ENCODE results near the gene MCOLN2.
"Not testable (repeated sequence)": the region's sequence is repeated elsewhere in the genome, so short reads cannot be mapped to it uniquely, and the experiment has no call there.

The MCOLN2 gene

DNA sequence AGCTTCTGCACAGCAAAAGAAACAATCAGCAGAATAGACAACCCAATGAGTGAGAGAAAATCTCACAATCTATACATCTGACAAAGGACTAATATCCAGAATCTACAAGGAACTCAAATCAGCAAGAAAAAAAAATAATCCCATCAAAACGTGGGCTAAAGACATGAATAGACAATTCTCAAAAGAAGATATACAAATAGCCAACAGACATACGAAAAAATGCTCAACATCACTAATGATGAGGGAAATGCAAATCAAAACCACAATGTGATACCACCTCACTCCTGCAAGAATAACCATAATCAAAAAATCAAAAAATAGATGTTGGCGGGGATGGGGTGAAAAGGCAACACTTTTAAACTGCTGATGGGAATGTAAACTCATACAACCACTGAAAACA, 10.4 kb downstream of the MCOLN2 start:
- in situ Hi-C loops (cut with HindIII; ENCODE audit: low sequenced_read_pairs): not testable (repeated sequence)

DNA sequence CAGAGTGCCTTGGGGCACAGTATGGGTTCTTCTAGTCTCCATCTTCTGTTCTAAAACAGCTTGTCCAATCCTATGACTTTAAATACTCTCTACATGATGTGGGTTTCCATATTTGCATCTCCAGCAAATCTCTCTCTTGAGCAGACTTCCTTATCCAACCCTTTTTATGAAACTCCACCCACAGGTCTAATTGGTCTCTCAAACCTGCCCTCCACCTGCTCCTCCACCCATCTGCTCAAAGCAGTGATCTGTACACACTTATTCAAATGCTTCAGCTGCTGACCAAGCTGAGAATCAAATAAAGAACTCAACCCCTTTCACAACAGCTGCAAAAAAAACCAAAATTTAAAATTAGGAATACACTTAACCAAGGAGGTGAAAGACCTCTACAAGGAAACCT, 11.5 kb downstream of the MCOLN2 start:
- in situ Hi-C loops (cut with HindIII; ENCODE audit: low sequenced_read_pairs): no loop called here

DNA sequence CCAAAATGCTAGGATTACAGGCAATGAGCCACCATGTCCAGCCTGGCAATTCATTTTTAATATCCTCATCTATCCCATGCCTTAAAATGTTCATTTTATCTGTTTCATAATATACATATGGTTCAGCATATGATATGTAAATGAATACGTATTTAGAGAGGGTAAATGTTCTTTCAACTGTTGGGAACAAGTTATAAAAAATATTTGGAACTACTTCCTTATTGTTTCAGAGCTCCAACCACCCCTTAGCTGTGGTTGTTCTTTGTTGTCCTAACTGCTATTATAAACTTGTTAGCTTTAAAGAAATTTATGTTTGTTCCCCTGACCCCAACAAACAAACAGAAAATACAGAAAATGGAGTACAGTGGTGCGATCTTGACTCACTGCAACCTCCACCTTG, 14.5 kb downstream of the MCOLN2 start:
- in situ Hi-C loops (cut with HindIII; ENCODE audit: low sequenced_read_pairs): no loop called here

DNA sequence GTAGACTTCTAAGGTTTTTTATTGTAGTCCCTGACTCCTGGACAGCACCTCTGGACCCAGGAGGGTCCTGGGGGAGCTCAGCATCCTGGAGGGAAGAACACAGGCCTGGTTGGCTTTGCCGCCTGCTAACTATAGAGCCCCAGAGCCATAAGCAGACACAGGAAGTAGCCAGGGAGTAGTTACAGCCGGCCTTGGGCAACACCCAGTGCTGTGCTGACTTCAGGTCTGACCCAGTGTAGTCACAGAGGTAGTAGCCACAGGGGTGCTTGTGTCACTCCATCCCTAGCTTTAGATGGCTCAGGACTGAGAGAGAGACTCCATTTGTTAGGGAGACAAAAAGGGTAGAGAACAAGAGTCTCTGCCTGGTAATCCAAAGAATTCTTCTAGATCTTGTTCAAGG, 21.9 kb downstream of the MCOLN2 start:
- in situ Hi-C loops (cut with HindIII; ENCODE audit: low sequenced_read_pairs): no loop called here

DNA sequence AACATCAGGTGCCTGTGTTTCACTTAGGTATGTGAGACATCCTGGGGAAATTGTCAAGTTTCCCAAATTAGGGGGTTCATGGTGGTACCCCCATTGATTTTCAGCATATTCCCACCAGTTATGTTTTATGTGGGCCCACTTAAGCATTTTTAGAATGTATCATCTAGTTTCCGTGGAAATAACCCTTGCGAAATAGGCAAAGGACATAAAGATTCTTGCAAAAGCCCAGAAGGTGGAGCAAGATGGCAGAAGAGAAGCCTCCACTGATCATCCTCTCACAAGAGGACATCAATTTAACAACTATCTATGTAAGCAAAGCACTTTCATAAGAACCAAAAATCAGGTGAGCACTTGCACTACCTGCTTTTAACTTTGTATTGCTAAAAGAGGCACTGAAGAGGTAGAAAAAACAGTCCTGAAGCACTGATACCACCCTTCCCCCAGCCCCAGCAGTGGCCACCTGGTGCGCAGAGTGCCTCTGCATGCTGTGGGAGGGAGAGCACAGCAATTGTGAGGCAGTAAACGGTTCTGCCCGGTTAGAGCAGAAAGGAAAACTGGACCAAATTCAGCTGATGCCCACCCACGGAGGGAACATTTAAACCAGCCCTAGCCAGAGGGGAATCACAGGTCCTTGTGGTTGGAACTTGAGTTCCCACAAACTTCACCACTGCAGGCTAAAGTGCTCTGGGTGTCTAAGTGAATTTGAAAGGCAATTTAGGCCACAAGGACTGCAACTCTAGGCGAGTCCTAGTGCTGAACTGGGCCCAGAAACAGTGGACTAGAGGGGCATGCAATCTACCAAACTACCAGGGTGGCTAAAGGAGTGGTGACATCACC, 23.2 kb downstream of the MCOLN2 start:
- in situ Hi-C loops (cut with HindIII; ENCODE audit: low sequenced_read_pairs): no loop called here

DNA sequence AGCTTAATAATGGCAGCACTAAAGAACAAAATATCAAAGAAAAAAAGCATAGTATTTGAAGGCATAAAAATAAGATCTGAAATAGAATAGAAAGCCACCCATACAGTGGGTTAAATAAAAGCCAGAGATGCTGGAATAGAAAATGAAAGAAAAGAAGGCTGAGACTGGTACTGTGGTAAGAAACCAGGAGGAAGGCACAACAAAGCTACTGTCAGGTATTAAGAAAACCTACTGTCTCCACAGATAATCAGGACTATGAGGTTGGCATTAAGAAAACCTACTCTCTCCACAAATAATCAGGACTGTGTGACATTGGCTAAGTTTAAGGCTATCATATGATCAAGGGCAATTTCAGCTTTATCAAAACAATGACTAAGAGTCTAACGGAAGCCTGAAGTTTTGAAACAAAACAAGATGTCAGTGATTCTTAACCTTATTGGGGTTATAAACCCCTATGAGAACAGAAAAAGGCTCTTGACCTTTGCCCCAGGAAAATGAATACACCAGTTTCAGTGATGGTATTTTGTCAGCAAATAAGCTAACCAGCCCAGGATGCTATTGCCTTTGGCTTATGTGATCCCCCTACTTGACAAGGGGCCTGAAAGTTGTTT, 24.4 kb downstream of the MCOLN2 start:
- in situ Hi-C loops (cut with HindIII; ENCODE audit: low sequenced_read_pairs): no loop called here

DNA sequence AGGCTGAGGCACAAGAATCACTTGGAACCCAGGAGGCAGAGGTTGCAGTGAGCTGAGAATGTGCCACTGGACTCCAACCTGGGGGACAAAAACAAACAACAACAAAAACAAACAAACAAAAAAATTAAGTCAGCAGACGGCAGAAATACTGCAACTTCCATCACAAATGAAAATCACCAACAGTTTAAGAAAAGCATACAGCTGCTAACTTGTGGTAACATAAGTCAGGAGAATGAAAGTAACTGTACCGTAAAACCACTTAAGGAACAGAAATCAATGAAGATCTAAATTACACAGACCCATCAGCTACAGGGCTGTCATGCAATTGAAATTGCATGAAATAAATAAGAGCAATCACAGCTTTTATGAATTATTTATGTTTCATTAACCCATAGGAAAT, 25.0 kb downstream of the MCOLN2 start:
- in situ Hi-C loops (cut with HindIII; ENCODE audit: low sequenced_read_pairs): no loop called here

DNA sequence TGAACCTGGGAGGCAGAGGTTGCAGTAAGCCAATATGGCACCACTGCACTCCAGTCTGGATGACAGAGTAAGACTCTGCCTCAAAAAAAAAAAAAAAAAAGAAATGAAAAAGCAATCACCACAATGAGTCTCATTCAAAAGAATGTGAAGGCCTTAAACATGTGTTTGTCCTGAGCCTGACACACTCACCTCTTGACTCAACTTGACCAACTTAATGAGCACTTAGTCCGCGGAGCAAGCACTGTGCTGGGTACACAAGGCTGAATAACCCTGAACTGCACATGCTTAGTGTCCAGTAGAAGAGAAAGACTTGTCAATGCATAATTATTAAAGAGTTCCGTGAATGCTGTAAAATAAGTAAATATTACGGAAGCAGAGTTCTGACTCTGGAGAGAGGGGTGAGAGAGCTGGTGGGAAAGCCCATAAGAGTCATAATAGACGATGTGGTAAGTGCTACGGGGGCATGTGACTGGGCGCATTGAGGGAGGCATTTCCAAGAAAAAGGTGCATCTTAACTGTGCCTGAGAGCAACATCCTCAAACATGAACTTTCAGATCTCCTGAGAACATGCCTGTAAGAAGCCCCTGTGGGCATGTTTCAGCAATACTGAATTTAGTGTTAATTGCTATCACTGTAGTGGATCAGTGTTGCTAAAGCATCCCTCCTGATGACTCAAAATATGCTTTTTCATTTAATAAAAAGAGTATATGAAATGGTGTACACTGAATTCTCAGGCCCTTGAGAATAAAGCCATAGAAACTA, 27.2 kb downstream of the MCOLN2 start:
- in situ Hi-C loops (cut with HindIII; ENCODE audit: low sequenced_read_pairs): no loop called here

DNA sequence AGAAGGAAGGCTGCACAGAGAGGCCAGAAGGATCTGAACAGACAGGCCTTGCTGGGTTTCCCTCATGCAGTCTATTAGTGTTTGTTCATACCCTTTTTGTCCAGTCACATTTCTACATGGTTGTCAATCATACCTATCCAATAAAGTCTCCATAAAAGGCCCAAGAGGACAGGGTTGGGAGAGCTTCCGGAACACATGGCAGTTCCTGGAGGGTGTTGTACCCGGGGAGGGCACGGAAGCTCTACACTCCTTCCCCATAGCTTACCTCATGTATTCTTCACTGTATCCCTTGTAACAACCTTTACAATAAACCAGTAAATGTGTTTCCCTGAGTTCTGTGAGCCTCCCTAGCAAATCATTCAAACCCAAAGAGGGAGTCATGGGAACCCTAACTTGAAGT, 28.0 kb downstream of the MCOLN2 start:
- in situ Hi-C loops (cut with HindIII; ENCODE audit: low sequenced_read_pairs): no loop called here

DNA sequence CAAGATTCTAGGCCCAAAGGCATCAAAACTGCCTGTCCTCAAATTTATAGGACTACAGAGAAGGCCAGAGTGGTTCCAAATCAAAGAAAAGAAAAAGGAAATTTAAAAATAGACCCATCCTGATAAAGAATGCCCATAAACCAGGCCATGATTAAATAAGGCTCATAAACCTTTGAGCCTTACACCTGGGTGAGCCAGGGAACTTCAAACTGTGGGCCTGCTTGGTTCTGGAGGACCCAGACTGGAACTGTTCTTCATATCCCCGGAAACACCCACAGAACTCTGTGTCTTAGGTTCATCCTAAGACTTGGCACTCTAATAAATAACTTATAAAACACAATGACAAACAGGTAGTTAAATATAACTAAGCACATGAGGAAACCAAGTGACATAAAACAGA, 28.8 kb downstream of the MCOLN2 start:
- in situ Hi-C loops (cut with HindIII; ENCODE audit: low sequenced_read_pairs): no loop called here

DNA sequence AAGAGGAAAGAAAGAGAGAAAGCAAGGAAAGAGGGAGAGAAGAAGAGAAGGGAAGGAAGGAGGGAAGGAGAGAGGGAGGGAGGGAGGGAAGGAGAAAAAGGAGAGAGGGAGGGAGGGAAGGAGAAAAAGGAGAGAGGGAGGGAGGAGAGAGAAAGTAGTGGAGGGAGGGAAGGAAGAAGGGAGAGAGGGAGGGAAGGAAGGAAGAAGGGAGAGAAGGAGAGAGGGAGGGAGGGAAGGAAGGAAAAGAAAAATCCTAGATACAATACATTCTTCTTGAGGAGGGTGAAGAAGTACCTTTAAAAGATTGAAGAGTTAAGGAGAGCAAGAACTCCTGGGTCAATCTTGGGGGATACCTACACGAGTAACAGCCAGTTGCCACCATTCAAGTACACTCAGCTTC, 29.2 kb downstream of the MCOLN2 start:
- in situ Hi-C loops (cut with HindIII; ENCODE audit: low sequenced_read_pairs): no loop called here

DNA sequence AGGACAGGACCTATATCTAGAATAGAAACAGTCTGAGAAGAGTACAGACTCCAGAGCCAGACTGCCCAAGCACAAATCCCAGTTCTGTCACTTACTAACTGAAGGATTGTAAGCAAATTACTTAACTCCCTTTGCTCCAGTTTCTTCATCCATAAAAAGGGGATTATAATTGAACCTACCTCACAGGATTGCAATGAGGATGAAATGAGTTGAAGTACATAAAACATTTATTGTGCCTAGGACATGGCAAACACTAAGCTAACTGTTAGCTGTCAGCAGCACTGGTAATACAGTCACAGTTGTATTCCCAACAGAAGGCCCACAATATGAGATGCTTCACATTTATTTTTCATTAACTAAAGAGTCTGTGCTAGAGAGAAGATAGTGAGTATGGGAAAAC, 33.9 kb downstream of the MCOLN2 start:
- in situ Hi-C loops (cut with HindIII; ENCODE audit: low sequenced_read_pairs): no loop called here

DNA sequence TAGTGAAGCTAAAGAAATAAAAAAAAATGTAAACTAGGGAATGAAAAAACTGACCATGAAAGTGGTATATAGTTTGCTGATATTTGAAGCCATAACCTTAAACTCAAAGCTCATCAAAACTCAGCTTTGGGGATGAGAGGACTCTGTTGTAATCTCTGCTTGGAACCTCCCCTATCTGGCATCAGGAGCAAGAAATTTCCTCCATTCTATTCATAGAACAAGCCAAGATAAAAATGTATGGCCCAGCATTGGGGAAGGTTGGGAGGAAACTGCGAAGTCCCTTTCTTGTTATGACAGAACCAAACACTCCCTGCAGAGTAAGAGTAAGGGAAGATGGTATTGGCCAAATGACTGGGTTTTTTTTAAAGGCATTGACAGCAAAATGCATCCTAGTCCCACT, 35.6 kb downstream of the MCOLN2 start:
- in situ Hi-C loops (cut with HindIII; ENCODE audit: low sequenced_read_pairs): no loop called here

DNA sequence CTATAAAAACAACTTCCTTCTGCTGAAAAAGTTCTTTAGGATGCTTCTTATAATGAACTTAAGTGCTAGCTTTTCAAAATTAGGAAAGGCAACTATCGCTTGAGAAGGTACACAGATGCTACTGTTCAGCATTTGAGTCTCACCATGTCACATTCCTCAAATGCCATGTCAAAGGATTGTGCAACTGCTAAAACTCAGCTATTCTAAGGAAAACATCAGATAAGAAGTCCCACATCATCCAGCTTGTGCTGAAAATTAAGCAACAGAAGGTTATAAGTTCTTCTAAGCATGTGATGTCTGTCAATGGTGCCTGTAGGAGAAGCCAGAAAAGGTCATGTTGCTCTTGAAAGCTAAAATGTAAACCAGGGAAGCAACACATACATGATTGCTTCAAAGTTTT, 36.5 kb downstream of the MCOLN2 start:
- in situ Hi-C loops (cut with HindIII; ENCODE audit: low sequenced_read_pairs): no loop called here

DNA sequence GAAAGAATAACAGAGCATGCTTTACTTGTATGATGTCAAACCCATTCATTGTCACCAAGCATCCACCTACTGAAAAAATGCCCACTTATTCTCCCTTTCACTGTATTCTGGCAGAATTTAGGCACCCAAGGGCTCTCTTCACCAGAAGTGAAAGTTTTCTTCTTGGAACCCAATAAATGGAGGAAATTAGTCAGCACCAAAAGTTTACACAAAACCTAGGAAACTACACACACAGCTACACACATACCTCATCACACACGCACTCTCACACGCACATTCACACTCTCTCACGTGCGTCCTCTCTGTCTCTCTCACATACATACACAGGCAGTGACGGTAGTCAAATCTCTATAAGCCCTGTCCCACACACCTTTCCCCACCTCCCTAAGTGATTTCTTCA, 37.6 kb downstream of the MCOLN2 start:
- in situ Hi-C loops (cut with HindIII; ENCODE audit: low sequenced_read_pairs): no loop called here

DNA sequence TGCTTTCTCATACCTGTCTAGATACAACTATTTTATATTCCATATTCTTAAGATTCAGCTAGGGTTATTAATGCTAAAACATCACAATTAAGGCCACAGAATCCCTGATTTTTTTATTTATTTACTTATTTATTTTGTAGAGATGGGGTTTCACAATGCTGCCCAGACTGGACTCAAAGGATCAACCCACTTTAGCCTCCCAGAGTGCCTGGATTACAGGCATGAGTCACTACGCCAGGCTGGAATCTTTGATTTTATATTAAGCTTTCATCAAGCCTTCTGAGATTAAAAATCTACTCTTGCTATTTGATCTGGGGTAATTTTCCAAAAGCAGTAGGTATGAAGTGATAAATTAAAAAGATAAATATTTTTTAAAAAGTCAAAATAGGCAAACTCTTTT, 38.9 kb downstream of the MCOLN2 start:
- in situ Hi-C loops (cut with HindIII; ENCODE audit: low sequenced_read_pairs): no loop called here

DNA sequence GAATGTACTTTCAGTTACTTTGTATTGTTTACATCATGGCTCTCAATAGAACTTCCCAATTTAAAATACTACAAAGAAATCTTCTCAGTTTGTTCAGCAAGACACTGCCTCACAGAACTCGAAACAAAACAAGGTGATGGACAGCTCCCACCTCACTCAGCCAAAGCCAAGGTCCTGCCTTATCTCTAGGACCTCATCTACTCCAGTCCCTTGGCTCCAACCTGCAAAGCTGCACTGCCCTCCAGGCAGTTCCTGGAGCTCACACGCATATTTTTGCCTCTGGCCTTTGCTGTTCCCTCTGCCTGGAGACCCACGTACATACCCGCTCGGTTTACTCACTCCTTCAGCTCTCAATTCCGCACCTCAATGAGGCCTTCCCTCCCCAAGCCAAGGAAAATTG, 40.3 kb downstream of the MCOLN2 start:
- in situ Hi-C loops (cut with HindIII; ENCODE audit: low sequenced_read_pairs): no loop called here

DNA sequence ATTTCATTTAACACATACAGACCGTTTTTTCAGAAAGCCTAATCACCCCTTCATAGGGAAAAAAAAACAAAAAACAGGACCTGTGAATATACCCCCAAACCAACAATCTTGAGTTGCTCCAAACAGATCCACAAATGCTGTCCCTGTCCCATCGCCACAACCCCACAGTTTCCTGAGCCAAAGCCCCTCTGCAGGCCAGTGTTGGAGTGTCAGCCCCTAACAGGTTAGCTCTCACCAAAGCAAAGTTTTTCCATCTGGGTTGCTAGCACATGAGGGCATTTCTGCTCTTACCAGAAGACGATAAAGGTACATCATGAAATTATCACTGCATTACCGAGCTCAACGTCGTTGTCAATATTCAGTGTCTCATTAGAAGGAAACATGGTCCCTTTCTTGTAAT, 40.8 kb downstream of the MCOLN2 start:
- in situ Hi-C loops (cut with HindIII; ENCODE audit: low sequenced_read_pairs): no loop called here

DNA sequence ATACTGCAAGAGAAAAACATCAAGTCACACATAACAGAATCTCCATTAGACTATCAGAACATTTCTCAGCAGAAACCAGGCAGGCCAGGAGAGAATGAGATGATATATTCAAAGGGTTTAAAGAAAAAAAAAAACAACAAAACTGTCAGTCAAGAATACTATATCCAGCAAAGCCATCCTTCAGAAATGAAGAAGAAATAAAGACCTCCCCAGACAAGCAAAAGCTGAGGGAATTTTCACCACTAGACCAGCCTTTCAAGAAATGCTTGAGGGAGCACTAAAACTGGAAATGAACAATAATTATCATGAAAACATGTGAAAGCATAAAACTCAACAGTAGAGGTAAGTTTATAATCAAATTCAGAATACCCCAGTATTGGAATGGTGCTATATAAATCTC, 47.2 kb downstream of the MCOLN2 start:
- in situ Hi-C loops (cut with HindIII; ENCODE audit: low sequenced_read_pairs): no loop called here

DNA sequence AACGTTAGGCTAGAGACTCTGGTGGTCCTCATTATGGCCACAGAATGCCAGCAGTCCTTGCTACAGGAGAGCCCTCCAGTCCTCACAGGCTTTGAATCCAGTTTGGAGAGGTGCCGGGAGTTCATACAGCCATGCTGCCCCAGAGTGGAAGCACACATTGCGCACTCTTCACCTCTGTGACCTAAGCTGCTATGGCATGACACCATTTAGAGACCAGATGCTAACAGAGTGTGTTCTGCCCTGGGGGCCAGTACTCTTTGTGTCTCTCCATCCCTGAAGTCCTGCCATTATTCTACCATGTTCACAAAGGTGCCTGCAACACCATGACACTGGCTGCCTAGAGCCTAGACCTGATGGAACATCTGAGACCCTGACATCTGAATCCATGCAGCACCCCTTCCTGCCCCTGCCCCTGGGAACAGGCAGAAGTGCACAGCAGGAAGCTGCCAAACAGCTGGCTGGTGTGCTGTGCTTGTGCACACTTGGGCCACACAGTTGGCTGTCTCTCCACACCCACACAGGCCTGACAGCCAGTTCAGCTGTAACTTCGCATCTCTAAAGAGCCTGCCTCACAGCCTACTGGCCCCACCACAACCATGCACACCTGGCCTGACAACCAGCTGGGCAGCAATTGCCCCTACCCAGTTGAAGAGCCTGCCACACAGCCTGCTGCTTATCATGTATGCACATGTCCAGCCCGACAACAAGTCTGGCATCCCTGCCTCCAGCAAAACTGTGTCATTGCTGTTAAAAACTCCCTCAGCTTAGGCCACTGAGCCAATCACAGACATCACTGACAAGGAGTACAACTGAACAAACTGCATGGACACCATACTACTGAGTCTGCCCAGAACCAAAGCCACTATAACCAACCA, 49.1 kb downstream of the MCOLN2 start:
- in situ Hi-C loops (cut with HindIII; ENCODE audit: low sequenced_read_pairs): no loop called here

DNA sequence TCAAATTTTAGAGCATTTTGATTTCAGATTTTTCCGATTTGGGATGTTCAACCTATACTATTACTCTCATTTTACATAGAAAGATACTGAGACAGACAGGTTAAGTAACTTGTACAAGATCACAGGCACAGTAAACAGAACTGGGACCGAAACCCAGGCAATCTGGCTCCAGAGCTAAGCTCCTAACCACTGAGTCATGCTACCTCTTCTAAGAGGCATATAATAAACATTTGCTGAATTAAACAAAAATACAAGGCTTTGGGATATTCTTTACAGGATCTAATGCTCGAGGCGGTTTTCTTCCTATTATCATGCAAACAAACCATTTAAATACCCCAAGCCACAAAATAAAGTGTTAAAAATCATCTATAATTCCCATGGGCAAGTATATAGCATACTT, 50.3 kb downstream of the MCOLN2 start:
- in situ Hi-C loops (cut with HindIII; ENCODE audit: low sequenced_read_pairs): no loop called here
